DOHH2 (cell line): Measurements from ENCODE around the gene AGBL4.

Experiments used
- EZH2phosphoT487 ChIP-seq: fragments of 200-600 bp; sonication (generic); IDR thresholded peaks from 2 replicates; pipeline ENCODE4 v1.6.1; 2017; ENCODE audit warnings: borderline replicate concordance, mild to moderate bottlenecking, antibody characterized with exemption, low read length, moderate library complexity, mixed read lengths
- TF ChIP-seq, protein P1 (sequence below): fragments of 200-600 bp; sonication (generic); IDR thresholded peaks from one replicate; pipeline ENCODE4 v1.5.1; 2014; ENCODE audit warnings: antibody characterized with exemption, mild to moderate bottlenecking, low read depth, low read length; ENCODE audit not compliant: poor library complexity, severe bottlenecking

DNA sequence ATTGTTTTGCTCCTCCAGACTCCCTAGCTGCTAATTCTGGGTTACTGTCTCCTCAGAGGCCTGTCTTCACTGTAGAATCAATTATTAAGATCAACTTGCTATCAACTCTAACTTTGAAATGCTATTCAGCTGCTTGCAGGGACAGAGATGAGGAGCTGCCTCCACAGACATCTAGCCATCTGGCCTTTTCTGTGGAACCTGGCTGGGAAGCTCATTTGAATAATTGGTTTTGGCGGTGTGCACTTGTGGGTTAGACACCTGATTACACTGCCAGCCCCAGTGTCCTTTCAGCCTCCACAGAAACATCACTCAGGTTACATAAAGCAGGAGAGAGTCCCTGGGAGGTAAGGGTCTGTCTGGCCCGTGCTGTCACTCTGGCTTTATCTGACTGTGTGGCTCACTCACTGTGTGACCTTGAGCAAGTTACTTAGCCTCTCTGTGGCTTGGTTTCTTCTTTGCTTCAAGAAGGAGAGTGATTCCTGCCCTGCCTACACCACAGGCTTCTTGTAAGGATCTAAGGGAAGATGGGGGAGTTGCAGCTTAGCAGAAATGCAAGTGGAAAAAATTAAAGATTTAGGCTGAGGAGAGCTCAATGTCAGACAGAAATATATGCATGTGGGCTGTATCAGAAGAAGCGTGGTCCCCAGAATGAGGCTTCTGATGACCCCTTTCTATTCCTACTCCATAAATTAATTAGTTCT lies 1378.7 kb downstream of the AGBL4 start:
- TF ChIP-seq, protein P1, sequence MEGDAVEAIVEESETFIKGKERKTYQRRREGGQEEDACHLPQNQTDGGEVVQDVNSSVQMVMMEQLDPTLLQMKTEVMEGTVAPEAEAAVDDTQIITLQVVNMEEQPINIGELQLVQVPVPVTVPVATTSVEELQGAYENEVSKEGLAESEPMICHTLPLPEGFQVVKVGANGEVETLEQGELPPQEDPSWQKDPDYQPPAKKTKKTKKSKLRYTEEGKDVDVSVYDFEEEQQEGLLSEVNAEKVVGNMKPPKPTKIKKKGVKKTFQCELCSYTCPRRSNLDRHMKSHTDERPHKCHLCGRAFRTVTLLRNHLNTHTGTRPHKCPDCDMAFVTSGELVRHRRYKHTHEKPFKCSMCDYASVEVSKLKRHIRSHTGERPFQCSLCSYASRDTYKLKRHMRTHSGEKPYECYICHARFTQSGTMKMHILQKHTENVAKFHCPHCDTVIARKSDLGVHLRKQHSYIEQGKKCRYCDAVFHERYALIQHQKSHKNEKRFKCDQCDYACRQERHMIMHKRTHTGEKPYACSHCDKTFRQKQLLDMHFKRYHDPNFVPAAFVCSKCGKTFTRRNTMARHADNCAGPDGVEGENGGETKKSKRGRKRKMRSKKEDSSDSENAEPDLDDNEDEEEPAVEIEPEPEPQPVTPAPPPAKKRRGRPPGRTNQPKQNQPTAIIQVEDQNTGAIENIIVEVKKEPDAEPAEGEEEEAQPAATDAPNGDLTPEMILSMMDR: no peak
- TF ChIP-seq EZH2phosphoT487: no peak
